Motor neuron (in vitro differentiated cells): Measurements from ENCODE around the gene HAS3. TPM values are rescaled to one million over a fixed set of nuclear protein-coding genes. Genes with fewer than 3 reads are reported as not detected.
A peak's percentile ranks its signal among the peaks of the same experiment; 100 is the strongest.

Source experiments
- ATAC-seq, 8 experiments: fragments of 200-7000 bp; cut with Tn5 transposase; replicated peaks in 6 of 8; 2 replicates each; pipeline ENCODE4 v1.8.0; 2021; ENCODE audit warnings: mild to moderate bottlenecking in 8 of 8, moderate library complexity in 8 of 8
- H3K27ac ChIP-seq, 2 donors: fragments of 250-450 bp; sonication (Bioruptor Pico); 2 replicates each; pipeline ENCODE4 v1.9.0; 2021; ENCODE audit warnings: antibody characterized with exemption in 2 of 2, mild to moderate bottlenecking in 2 of 2, moderate library complexity in 1 of 2
- H3K4me1 ChIP-seq, 2 donors: fragments of 250-450 bp; sonication (Bioruptor Pico); replicated peaks in 1 of 2; 2 replicates each; pipeline ENCODE4 v1.6.1; 2021; ENCODE audit warnings: antibody characterized with exemption in 2 of 2, mild to moderate bottlenecking in 2 of 2, moderate library complexity in 1 of 2
- H3K4me3 ChIP-seq, 5 donors: fragments of 250-450 bp; sonication (Bioruptor Pico); 2 replicates each; pipeline ENCODE4 v1.9.0; 2021; ENCODE audit warnings: antibody characterized with exemption in 5 of 5, mild to moderate bottlenecking in 5 of 5, moderate library complexity in 4 of 5
- WGBS, 10 experiments: fragments of 450-650 bp; shearing (Covaris generic); methylation state at CpG; one replicate each; pipeline ENCODE4 v1.0.0; 2022; 5-methylcytosine and 5-hydroxymethylcytosine counted together
- in situ Hi-C, 9 experiments: fragments of 400-800 bp; cut with MboI; loops; one replicate each; pipeline ENCODE4 v1.15.0; 2021; ENCODE audit warnings: low sequenced_read_pairs in 9 of 9, low pct_unique_long_range_greater_than_20kb in 2 of 9; ENCODE audit not compliant: unreplicated experiment in 9 of 9
- total RNA-seq, 8 experiments: library from RNA; unstranded; fragments of 300-600 nt; gene quantifications; 2 replicates each; pipeline versions ENCODE4 v1.2.3 to v1.2.4, GENCODE V29; 2022

The HAS3 gene
- total RNA-seq, 8 experiments from 2014 or later, result 1.0 to 38.8 (median 2.5) TPM

GRCh38 chr16:69078073-69078472, 27.4 kb upstream of the HAS3 start:
- ATAC-seq, result peak in 7 of 8 experiments; percentile 29 to 63 (median 43)
- no peak overlapping the region for H3K4me3 ChIP-seq
- WGBS, 10 experiments, result 0 to 76% (median 21%) methylated on average over 1 to 7 of the region's 7 CpGs; no CpG with 5 or more reads in 1 of the 10 experiments
- H3K4me1 ChIP-seq, result peaks cover 6 to 11% of the 10 kb centered on the region in 2 donors
- in situ Hi-C loops, result no loop called here
- H3K27ac ChIP-seq, result no peak overlapping the region

GRCh38 chr16:69079697-69080096, 25.8 kb upstream of the HAS3 start:
- in situ Hi-C loops, result no loop called here
- Histone ChIP-seq H3K4me3 (no peak overlapping the region), H3K4me1 (peaks cover 4 to 18% of the 10 kb centered on the region in 2 donors), H3K27ac (no peak overlapping the region)
- peak in 4 of 8 experiments; percentile 47 to 71 (median 56) for ATAC-seq
- WGBS, 10 experiments, result 84 to 100% (median 100%) methylated on average over 1 to 2 of the region's 2 CpGs; no CpG with 5 or more reads in 1 of the 10 experiments

- no peak overlapping the region for H3K4me3 ChIP-seq
- in situ Hi-C loops, result no loop called here
- peaks cover under 1 to 11% of the 10 kb centered on the region in 2 donors for H3K4me1 ChIP-seq
- H3K27ac ChIP-seq, result no peak overlapping the region
- 40 to 96% (median 90%) methylated on average over 1 to 7 of the region's 16 CpGs; no CpG with 5 or more reads in 2 of the 10 experiments for WGBS, 10 experiments
- no peak for ATAC-seq
These were observed 22.0 kb upstream of the HAS3 start for GRCh38 chr16:69083306-69083941.

GRCh38 chr16:69084289-69084688, 21.2 kb upstream of the HAS3 start:
- WGBS, 10 experiments, result 14 to 100% (median 75%) methylated on average over 1 to 2 of the region's 2 CpGs; no CpG with 5 or more reads in 2 of the 10 experiments
- peak in 3 of 8 experiments; percentile 22 to 65 (median 39) for ATAC-seq
- H3K4me3 ChIP-seq, result no peak overlapping the region
- peaks cover 6 to 17% of the 10 kb centered on the region in 2 donors for H3K4me1 ChIP-seq
- H3K27ac ChIP-seq, result no peak overlapping the region
- in situ Hi-C loops, result no loop called here

DNA sequence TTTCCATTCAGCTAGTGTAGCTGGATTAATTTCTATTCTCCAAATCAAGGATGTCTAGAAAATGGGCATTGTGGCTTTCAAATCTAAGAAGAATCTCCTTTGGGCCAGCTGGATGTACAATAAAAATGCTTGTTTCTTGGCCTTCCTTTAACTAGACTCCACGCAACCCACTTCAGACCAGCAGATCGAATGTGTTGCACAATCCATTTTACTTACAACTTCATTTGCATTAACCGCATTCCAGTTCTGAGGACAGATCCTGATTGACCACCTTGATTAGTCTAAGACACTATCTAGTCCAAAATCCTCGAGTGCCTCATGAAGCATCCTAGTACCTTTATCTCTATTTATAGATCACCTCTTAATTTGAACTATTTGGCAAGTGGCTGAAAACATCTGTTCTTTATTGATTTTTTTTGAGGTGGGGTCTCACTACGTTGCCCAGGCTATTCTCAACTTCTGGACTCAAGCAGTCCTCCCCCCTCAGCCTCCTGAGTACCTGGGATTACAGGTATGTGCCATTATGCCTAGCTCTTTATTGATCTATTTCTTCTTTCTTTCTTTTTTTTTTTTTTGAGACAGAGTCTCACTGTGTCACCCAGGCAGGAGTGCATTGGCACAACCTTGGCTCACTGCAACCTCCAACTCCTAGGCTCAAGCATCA, 20.3 kb upstream of the HAS3 start:
- 38 to 100% (median 91%) methylated on average over 1 to 5 of the region's 5 CpGs; no CpG with 5 or more reads in 1 of the 10 experiments for WGBS, 10 experiments
- no peak overlapping the region for H3K27ac ChIP-seq
- H3K4me1 ChIP-seq, result peaks cover 12 to 25% of the 10 kb centered on the region in 2 donors
- in situ Hi-C loops, result no loop called here
- no peak overlapping the region for H3K4me3 ChIP-seq
- ATAC-seq, result no peak

GRCh38 chr16:69087161-69087581, 18.3 kb upstream of the HAS3 start:
- no peak for ATAC-seq
- no peak overlapping the region for H3K27ac ChIP-seq
- H3K4me1 ChIP-seq, result peaks cover 12 to 25% of the 10 kb centered on the region in 2 donors
- H3K4me3 ChIP-seq, result no peak overlapping the region
- in situ Hi-C loops, result no loop called here
- WGBS, 10 experiments, result 43 to 100% (median 89%) methylated on average over 1 to 3 of the region's 3 CpGs; no CpG with 5 or more reads in 2 of the 10 experiments

- no peak overlapping the region for H3K4me3 ChIP-seq
- H3K27ac ChIP-seq, result peak overlapping the region in 1 of 2 donors; percentile 69
- no peak for ATAC-seq
- 72 to 100% (median 88%) methylated on average over 1 to 4 of the region's 4 CpGs; no CpG with 5 or more reads in 2 of the 10 experiments for WGBS, 10 experiments
- peaks cover 12 to 23% of the 10 kb centered on the region in 2 donors for H3K4me1 ChIP-seq
- in situ Hi-C loops, result no loop called here
These were observed 16.8 kb upstream of the HAS3 start for GRCh38 chr16:69088684-69089083.

DNA sequence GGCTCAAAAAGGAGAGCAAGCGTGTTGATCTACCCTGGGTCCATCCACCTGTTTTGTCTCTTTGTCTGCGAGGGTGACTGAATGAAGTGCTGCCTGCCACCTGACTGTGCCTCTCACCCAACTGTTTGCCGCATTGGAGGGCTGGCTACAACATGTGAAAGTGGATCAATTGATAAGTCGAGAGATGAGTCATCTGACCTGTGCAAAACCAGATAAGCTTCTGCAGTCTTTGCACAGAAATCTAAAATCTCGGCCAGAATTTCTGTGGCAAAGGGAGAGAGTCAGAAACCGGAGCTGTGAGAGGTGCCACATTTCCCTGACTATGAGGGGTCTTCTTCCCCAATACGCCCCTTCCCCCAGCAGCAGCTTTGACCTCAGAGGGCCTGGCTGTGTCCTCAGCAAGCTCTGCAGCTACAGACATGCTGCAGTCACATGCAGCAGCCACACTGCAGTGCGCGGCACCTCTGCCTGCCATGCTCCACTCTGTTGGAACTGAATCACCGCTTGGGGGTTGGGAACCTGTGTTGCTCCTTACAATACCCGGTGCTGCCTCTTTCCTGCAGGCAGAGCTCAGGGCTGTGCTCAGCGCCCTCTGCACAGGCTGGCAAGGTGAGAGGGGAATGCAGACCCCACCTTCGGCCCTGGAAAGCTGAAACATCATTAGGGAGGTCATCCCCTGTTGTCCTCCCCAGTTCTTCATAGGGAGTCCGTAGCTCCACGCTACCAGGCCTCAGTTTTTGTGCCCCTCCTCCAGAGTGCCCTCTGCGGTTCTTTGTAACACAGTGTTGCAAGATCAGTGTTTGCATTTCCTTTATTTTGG, 16.2 kb upstream of the HAS3 start:
- peaks cover 12 to 17% of the 10 kb centered on the region in 2 donors for H3K4me1 ChIP-seq
- H3K4me3 ChIP-seq, result no peak overlapping the region
- peak overlapping the region; percentile 9 to 69 for H3K27ac ChIP-seq
- ATAC-seq, result peak in 6 of 8 experiments; percentile 32 to 99 (median 98)
- 19 to 100% (median 60%) methylated on average over 1 to 11 of the region's 16 CpGs; no CpG with 5 or more reads in 1 of the 10 experiments for WGBS, 10 experiments
- in situ Hi-C loops, result no loop called here

DNA sequence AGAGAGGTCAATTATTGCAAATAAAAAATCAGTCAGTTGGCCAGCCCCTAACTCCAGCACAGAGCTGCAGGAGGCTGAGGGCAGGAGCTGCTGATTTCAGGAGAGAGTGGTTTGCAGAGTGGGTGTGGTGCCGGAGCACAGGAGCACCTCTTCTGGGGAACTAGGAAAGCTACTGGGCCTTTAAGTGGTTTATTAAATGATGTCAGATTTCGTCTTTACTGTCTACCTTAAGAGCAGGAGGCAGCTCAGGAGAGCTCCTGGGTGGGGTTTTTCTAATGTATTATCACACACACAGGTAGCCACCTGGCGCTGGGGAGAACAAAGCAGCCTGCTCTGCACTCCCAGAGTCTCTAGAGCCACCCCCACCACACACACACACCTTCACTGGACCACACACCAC, 11.5 kb upstream of the HAS3 start:
- H3K4me1 ChIP-seq, result peaks cover 9 to 11% of the 10 kb centered on the region in 2 donors
- no peak overlapping the region for H3K27ac ChIP-seq
- ATAC-seq, result peak in 1 of 8 experiments; percentile 42
- in situ Hi-C loops, result no loop called here
- 25 to 100% (median 81%) methylated on average over 1 to 2 of the region's 3 CpGs; no CpG with 5 or more reads in 6 of the 10 experiments for WGBS, 10 experiments
- H3K4me3 ChIP-seq, result no peak overlapping the region

DNA sequence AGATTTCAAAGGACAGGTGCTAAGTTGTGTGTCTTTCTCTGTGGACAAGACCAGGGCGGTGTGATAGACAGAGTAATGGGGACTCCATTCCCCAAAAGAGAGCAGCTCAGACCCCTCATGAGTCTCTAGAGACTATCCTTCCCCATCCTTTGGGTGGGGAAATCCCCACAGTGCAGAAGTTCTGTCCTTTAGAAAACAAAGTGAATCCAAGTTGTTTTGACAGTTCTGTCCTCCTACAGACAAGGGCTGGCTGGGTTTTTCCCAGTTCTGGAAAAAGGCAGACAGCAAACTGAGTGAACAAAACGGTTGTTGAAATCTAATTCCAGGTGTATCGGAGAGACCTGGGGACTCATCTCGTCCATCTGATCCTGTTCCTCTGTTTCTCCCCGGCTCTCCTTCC, 11.0 kb upstream of the HAS3 start:
- Histone ChIP-seq H3K4me1 (peaks cover 4 to 6% of the 10 kb centered on the region in 2 donors), H3K4me3 (no peak overlapping the region), H3K27ac (no peak overlapping the region)
- 53 to 88% (median 67%) methylated on average over 1 to 5 of the region's 5 CpGs; no CpG with 5 or more reads in 1 of the 10 experiments for WGBS, 10 experiments
- ATAC-seq, result no peak
- in situ Hi-C loops, result no loop called here

GRCh38 chr16:69095193-69095592, 10.3 kb upstream of the HAS3 start:
- Histone ChIP-seq H3K27ac (no peak overlapping the region), H3K4me3 (no peak overlapping the region), H3K4me1 (peaks cover 3 to 4% of the 10 kb centered on the region in 2 donors)
- in situ Hi-C loops, result no loop called here
- ATAC-seq, result peak in 1 of 8 experiments; percentile 27
- WGBS, 10 experiments, result 33 to 100% (median 89%) methylated on average over 1 to 6 of the region's 6 CpGs; no CpG with 5 or more reads in 3 of the 10 experiments

GRCh38 chr16:69100071-69100691, 5.3 kb upstream of the HAS3 start:
- no peak overlapping the region for H3K27ac ChIP-seq
- 38 to 69% (median 61%) methylated on average over 2 to 8 of the region's 11 CpGs; no CpG with 5 or more reads in 1 of the 10 experiments for WGBS, 10 experiments
- in situ Hi-C loops, result loop anchor here in 5 of 9 experiments (25.0 kb wide), 4 partner anchors 188 to 563 kb away; partner anchors contain the start of gene ZFP90 (in 2 of the 5)
- no peak overlapping the region for H3K4me3 ChIP-seq
- peak in 4 of 8 experiments; percentile 18 to 57 (median 31) for ATAC-seq
- peaks cover 7% of the 10 kb centered on the region in 2 donors for H3K4me1 ChIP-seq
